ENCODE measurements around the gene ARMH1.

The ARMH1 gene

DNA sequence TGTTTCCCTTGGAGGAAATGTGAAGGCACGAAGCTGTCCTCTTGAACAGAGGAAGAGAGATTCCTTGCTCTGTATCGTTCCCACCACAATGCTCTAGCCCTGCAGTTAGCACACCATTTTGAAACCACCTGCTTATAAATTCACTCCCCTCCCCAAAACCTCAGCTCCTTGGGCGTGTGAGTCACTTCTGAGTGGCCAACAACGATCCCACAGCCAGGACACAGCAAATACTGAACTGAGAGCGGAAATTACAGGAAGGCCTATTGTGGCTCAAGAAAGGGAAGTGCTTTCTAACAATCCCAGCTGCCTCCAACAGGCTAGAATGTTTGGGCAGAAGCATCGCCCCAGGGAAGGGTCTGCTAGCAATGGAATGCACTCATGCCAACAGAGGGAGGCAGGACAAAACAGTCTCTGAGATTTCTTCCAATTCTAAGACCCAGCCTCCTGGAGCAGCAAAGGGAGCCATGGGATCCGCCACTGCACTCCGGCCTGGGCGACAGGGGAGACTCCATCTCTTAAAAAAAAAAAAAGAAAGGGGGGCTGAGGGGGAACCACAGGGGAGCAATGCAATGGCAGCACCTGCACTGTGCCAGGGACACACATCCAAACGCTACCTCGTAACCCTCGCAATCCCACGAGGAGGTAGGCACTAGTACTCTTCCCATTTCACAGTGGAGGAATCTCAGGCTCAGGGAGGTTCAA lies 2.1 kb upstream of the ARMH1 start:
- no peak for DNase-seq

GRCh38 chr1:44672961-44673674 lies 1.4 kb upstream of the ARMH1 start:
- DNase-seq: no peak

- no peak for DNase-seq
Measured at GRCh38 chr1:44673675-44674112, 820 bp upstream of the ARMH1 start.

DNA sequence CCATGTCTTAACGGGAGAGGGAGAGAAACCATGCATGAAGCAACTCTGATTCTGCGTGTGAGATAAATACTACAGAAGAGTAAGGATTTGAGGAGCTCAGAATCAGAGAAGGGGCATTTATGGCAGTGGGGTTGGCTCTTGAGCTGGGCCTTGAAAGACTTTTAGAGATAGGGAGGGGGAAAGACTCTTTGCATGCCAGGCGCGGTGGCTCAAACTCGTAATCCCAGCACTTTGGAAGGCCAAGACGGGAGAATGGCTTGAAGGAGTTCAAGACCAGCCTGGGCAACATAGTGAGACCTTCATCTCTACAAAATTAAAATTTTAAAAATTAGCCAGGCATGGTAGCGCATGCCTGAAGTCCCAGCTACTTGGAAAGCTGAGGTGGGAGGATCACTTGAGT lies 672 bp downstream of the ARMH1 start:
- no peak for DNase-seq

GRCh38 chr1:44676484-44677200 lies 2.1 kb downstream of the ARMH1 start:
- no peak for DNase-seq

- DNase-seq: no peak
Measured at GRCh38 chr1:44677201-44677766, 2.8 kb downstream of the ARMH1 start.

DNA sequence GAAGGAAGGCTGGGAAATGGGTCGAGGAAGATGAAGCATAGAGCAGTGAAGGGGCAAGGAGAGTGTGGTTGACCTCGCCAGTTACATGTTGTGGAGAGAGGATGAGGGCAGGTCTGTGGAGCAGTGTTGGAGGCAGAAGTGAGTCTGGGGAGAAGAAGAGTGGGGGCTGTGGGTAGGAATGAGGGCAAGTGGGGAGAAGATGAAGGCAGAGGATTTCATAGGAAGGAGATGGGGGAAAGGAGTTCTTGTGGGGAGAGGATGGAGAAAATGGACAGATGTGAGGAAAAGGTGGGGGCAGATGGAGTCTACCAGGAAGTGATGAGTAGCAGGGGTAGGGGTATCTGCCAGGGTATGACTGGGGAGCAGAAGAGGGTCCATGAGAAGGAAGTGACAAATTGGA lies 3.6 kb downstream of the ARMH1 start:
- no peak for DNase-seq

GRCh38 chr1:44678626-44679025 lies 4.1 kb downstream of the ARMH1 start:
- DNase-seq: no peak

GRCh38 chr1:44679468-44679867 lies 5.0 kb downstream of the ARMH1 start:
- DNase-seq: no peak

DNA sequence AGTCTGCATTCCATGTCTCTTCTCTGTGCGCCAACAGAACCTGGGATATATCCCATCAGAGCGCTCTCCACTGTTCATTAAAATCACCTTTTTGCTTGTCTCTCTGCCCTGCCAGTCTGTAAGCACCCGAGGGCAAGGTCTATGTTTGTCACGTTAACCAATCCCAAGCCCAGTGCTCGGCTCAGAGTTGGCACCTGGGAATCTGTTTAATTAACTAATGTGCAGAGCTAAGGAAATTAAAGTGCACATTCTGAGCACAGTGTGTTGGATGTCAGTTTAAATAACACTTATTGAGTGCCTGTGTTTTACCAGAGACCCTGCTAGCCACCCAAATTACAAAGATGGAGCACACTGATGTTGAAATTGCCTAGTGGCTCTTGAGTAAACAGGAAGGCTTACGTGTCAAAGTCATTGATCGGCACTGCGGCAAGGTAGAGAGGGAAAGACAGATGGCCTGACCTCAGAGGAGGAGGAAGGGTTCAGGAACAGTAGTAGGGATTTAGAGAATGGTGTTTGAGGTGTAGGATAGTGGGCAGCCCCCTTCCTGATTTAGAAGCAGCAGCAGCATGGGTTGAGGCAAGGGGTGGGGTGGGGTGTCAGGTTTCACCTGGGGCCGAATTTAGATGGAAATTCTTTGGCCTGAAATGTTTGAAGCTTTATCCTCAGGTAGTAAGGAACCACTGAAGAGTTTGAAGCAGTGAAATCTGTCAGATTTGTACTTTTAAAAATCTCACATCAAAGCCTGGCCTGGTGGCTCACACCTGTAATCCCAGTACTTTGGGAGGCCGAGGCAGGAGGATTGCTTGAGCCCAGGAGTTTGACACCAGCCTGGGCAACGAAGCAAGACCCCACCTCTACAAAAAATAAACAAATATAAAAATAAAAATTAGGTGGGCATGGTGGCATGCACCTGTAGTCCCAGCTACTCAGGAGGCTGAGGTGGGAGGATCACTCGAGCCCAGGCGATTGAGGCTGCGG lies 7.7 kb downstream of the ARMH1 start:
- no peak for DNase-seq

DNA sequence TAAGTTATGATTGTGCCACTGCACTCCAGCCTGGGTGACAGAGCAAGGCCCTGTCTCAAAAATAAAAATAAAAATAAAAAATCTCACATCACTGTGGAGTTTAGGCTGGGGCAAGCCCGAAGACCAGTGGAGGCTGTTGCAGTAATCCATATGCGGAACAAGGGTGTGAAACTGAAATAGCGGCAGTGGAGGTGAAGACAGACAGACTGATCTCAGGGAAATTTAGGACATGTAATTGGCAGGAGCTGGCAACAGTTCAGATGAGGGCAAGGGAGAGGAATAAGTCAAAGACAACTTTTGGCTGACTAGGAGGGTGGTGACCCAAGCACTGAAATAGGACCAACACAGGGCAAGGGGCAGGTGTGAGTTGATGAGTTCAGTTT lies 8.4 kb downstream of the ARMH1 start:
- no peak for DNase-seq

DNA sequence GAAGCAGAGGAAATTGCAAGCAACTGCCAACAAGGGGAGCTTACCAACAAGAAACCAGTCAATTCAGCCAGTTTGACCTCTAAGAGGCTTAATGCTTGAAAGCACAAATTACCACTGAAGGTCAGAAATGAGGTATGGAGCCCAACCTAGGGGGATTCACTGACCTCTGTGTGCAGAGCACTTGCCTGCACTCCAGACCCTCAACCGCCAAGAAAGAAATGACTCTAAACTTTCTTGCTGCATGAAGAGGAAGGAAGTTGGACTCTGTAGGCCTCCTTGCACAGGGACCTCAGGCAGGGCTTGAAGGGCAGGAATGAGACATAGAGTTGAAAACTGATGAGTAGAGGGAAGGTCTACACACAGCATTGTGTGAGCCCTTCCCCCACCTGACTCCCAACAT lies 10.0 kb downstream of the ARMH1 start:
- no peak for DNase-seq

- DNase-seq: no peak
Measured at GRCh38 chr1:44685218-44685617, 10.7 kb downstream of the ARMH1 start.

DNA sequence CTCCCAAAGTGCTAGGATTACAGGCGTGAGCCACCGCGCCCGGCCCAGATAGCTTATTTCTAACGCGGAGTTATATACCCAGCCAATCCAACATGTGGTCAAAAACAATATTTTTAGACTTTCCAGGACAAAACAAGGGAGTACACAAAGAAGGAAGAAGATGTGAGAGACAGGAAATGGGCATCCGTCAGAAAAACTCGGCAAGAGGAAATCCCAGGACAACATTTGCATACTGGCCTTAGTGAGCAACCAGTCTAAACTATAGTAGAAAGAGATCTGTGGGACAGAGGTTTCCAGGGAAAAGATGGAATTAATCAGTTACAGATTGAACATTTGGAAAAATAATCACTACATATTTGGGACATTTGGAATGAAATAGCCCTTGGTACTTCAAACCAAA lies 11.4 kb downstream of the ARMH1 start:
- no peak for DNase-seq

DNA sequence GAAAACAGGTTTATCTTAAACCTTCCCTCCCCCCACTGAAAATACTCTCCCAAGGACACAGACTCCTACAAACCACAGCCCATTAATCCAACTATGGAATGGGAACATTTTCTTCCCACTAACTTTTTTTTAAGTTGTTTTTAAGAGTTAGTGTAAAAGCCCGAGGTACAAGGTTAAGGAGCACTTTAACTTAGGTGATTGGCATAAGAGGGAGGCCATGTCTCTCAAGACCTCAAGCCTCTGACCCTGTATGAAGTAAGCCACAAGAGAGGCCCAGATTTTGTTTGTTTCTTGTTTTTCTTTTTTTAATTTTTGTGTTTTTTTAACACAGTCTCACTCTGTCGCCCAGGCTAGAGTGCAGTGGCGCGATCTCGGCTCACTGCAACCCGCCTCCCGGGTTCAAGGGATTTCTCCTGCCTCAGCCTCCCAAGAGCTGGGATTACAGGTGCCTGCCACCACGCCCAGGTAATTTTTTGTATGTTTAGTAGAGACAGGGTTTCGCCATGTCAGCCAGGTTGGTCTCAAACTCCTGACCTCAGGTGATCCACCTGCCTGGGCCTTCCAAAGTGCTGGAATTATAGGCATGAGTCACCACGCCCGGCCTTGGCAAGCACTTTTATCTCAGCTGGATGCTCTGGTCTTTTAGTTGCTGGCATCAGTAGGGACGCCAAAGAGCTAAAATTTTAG lies 14.4 kb downstream of the ARMH1 start:
- no peak for DNase-seq

DNA sequence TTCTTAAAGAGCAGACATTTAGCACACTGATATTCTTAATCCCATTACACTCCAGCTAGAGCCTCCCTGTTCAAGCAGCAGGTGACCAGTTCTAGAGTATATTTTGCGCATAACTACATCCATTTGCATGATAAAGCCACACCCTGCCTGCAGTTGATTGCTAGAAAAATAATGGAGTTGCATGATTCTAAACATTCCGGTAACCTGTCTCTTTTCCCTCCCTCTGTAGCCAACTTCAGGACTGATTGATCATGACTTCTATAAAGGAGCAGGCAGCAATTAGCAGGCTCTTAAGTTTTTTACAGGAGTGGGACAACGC lies 14.9 kb downstream of the ARMH1 start:
- DNase-seq: no peak

DNA sequence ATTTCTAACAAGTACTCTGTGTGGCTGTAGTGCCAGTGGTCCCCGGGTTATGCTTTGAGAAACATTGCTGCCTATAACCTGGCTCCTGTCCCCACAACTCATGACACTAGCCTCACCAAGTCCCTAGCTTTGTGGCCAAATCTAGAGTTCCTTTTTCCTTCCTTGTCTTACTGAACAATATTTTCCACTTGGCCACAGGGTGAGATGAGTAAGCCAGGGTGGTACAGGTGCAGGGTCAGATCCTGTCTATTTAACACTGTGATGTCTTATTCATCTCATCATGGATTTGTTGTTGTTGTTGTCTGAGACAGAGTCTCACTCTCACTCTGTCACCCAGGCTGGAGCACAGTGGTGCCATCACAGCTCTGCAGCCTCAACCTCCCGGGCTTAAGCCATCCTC lies 18.6 kb downstream of the ARMH1 start:
- no peak for DNase-seq

GRCh38 chr1:44693900-44694299 lies 19.4 kb downstream of the ARMH1 start:
- no peak for DNase-seq

DNA sequence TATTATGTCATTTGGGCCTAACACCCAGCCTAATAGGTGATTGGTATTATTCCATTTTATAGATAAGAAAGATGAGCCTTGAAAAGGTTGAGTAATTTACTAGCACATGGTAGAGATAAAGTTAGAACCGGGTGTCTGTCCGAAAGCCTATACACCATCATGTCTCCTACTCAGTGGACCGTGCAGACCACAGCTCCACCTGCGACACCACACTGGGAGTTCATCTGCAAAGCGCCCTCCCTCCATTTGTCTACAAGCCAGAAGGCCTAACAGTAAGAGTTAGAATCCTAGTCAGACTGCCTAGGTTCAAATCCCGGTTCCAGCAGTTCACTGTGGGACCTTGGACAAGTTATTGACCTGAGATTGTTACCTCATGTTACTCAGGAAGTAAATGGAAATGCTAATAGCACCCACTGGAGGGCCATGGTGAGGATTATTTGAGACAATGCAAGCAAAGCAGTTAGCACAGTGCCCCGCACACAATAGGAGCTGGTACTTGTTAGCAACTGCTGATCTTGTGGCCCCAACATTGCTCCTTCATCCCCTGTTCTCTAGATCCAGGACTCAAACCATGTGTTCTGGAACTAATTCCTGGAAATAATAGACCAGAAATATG lies 20.5 kb downstream of the ARMH1 start:
- no peak for DNase-seq

- no peak for DNase-seq
Measured at GRCh38 chr1:44695671-44696070, 21.2 kb downstream of the ARMH1 start.

DNA sequence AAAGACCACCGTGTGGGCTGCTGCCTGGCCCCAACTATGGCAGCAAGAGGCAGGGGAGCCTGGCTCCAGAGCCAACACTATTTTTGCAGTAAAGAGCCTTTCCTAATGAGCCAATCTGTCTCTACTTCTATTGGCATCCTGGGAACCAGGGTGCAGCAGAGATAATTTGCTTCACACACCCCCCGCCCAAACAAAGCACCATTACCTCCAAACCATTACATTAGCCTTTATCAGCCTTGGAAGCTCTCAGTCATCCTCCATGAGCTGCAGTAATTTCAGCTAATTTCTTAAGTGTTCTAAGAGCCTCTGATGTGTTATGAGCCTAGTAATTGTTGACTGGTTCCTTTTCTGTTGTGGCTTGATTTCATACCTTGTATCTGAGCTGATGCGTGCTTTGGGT lies 21.6 kb downstream of the ARMH1 start:
- DNase-seq: no peak
